Kidney glomerular epithelial cell (primary cell): ENCODE data around the gene GALC.
"Not testable (repeated sequence)": the region's sequence is repeated elsewhere in the genome, so short reads cannot be mapped to it uniquely, and the experiment has no call there.

Experiments
- DNase-seq: peaks from one replicate; lab custom pipeline; 2025; lab: John Stamatoyannopoulos, UW

The GALC gene

DNA sequence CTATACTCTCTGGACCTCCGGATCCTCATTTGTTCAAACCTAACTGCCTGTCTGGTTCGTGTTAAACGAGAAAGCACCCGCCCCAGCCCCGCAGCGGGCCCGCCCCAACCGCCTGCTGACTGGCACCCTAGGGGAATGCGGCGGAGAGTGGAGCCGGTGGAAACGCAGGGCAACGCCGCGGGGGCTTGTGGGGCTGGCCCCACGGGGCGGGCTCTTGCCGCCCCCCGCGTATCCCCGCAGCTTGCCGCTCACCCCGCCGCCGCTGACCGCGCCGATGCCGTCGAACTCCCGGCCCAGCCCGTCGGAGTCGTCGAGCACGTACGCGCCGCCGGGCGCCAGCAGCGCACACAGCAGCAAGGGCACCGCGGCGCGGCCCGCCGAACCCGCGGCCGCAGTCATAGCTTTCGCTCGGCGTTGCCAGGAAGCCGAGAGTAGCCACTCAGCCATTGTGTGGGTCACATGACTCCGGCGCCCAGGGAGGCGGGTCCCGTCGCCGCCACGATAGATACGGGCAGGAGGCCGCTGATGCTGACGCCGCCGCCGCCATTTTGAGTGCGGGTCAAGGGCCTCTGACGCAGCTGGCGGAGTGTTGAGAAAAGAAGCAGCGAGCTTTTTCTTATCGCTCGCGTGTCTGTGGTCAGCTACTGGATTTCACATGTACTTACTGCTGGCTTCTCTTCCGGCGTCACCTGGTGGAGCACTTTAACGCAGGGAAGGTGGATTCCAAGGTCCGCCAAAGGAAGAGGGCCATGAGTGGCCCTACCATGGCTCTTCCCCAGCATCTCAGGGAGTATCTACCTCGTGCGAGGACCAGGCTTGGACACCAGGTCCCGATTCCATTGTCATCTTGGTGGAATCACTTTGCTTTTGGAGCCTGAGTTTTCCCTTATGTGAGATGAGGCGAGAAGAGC lies at the start of gene GALC:
Gene GALC (minus strand): TSS at position 465 of the 911 bp plus-strand sequence. CDS start 18 bp downstream, at position 447.
- peak; percentile 67 for DNase-seq

DNA sequence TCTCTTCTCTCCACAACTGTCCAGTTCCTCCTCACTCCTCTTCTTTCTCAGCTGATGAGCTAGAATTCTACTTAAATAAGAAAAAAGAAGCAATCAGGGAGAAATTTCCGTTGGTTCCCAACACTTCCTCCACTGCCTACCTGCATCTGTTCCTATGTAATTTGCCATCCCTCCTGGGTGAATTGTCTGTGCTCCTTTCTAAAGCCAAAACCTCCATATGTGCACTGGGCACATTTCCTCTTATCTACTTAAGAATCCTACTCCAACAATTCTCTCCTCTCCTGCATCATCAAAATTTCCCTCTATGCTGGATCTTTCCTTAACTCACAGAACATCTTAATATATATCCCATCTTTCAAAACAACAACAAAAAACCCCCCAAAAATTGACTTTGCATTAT lies 47.2 kb upstream of the GALC start:
- DNase-seq = no peak

DNA sequence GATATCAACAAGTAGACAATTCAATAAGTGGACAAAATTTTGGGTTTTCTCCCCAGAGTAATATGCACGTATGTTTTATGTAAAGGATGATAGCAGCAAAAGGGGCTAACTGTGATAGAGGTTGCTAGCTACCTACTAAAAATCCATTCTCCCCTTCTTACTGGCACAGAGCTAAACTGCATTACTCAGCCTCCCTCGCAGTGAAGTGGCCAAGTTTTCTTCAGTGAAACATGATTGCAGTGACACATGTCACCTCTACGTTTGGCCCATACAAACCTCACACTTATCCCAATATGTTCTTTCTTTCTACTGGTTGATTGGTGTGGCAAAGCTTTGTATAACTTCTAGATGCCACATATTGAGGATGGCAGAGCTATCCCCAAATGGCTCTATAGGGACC lies 46.2 kb upstream of the GALC start:
- no peak for DNase-seq

DNA sequence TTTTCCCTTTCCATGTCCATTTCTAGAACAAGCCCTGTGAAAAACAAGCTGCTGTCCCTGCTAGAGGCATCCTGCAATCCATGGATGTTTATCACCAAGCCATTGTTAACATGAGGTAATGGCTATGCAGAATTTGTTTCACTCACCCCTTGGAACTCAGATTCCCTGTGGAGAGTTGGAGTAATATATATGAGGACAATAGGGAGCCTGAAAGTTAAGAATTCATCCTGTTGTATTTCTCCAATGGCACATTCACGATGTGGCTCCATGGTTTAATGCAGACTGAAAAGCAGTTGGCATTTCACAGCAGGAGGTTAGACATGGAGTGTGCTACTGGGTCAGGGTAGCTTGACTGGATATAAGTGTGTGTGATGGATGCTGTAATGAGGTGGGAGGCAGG lies 44.3 kb upstream of the GALC start:
- DNase-seq = no peak

DNA sequence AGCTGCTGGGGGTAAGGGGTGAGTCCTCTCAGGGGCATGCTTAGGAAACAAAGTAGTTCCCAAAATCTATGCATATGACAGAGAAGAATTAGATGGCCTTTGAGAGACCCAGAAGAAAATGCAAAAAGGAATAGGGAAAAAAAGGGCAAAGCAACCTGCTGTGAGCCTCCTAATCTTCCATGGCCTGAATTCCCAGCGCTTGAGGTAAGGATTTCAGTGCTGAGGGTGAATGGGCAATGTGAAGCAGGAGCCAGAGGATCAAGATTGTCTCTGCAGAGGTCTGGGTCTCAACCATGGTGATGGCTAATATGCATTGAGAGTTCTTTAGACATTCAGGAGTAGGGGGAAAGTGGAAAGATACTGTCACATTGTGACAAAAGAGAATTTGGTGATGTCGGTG lies 43.4 kb upstream of the GALC start:
- no peak for DNase-seq

DNA sequence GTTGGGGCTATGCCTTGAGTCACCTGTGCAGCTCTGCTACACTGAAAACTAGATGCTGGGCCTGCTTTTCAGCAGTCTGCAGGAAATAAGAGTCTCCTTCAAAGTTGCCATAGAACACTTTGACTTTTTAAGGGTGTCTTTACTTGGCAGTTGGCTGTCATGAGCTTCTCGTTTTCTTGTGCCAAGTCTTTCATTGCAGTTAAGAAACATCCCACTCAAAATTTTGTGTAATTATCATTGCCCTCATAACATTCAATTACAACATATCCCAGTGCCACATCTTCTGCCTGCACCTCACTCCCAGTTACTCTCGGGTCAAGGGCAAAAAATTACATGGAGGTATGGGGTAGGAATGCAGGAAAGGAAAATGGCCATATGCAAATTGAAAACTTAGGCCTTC lies 41.1 kb upstream of the GALC start:
- no peak for DNase-seq

DNA sequence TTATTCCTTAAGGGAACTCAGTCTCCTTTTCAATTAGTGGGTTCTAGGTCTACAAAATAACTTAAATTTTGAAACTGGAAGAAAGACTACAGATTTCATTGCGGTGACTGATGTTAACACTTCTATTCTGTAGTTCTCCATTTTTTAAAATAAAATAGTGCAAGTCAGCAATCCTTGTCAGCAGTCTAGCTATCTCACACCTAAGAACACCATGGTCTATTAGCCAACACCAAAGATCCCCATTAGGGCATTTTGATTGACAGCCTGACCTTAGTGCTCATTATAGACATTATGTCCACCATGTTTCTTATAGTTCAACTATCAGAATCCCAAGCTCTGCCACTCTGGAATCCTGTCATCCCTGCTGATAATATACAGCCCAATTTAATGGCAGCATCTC lies 39.4 kb upstream of the GALC start:
- DNase-seq = no peak

DNA sequence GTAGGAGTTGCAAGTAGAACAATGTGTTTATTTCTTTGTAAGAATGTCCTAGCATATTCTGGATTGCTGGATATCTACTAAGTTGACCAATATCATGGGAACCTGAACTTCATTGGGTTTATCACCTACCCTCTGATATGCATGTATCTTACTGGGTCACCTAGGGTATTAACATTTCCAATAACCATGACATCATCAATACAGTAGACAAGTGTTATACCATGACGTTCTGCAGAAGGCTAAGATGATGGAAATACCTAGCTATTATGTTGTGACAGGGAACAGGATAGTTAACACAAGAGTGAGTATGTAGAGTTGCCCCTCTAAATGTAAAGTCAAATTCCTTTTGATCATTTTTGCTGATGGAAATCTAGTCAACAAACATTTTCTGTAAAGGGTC lies 37.9 kb upstream of the GALC start:
- no peak for DNase-seq

DNA sequence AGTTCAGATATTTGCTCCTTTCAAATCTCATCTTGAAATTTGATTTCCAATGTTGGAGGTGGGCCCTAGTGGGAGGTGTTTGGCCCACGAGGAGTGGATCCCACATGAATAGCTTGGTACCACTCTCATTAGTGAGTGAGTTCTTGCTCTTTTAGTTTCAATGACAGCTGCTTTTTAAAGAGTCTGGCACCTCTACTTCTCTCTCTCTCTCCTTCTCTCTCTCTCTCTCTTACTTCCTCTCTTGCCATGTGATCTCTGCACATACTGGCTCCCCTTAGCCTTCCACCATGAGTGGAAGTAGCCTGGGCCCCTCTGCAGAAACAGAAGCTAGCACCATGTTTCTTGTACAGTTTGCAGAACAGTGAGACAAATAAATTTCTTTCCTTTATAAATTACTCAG lies 37.1 kb upstream of the GALC start:
- DNase-seq = no peak

DNA sequence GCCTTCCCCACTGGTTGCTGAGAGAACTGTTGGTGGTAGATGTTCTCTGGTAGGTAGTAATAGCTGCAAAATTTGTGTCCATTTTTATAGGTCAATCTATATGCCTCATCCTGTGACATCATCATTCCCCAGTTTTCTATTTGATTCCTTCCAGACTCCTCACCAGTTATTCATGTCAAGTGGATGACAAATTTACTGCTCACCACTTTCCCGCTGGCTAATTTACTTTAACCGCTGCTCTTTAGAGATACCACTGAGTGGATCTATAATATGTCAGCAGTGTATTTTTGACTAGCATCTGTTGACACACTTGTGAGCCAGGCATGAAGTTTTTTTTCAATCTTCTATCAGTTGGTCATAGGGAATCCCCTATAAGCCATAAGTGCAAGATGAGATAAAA lies 36.5 kb upstream of the GALC start:
- no peak for DNase-seq

DNA sequence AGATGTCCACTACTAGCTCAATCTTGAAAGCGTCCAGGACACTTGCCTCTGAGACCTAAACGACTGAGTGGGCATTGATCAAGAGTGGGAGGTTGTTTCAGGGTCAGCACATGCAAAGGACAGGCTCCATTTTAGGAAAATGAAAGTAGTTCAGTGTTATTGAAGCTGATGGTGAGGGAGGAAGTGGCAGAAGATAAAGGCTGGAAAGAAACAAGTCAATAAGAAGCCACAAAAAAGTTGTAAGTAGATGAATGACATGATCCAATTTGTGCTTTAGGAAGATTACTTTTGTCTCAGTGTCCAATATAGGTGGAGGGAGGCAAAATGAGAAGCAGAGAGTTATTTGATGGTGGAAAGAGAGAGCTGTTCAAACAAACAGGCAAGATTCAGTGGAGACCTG lies 33.9 kb upstream of the GALC start:
- DNase-seq = no peak

DNA sequence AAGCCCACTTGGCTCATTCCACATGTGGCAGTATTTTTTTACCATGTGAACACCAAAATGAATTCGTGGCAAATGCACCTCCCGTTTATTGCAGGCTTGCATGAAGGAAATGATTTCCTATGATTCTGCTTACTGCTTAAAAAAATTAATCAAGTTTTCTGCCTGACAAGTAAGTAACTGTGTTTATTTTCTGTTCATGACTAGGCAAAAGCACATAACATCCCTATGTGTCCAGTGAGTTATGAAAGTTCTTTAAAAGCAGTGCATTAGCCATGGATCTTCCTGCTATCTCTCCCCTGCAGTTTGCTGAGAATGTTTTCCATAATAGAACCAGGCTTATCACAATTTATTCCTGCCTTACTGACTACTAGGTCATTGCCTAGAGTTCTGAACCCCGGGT lies 32.3 kb upstream of the GALC start:
- DNase-seq = no peak

DNA sequence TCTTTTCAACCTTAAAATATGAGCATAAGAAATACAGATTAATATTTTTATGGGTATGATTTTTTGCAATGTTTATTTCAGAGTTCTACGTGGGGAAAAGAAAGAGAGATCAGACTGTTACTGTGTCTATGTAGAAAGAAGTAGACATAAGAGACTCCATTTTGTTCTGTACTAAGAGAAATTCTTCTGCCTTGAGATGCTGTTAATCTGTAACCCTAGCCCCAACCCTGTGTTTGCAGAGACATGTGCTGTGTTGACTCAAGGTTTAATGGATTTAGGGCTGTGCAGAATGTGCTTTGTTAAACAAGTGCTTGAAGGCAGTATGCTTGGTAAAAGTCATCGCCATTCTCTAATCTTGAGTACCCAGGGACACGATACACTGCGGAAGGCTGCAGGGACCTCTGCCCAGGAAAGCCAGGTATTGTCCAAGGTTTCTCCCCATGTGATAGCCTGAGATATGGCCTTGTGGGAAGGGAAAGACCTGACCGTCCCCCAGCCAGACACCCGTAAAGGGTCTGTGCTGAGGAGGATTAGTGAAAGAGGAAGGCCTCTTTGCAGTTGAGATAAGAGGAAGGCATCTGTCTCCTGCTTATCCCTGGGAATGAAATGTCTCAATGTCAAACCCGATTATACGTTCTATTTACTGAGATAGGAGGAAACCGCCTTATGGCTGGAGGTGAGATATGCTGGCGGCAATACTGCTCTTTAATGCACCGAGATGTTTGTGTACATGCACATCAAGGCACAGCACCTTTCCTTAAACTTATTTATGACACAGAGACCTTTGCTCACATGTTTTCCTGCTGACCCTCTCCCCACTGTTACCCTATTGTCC lies 31.5 kb upstream of the GALC start:
- not testable (repeated sequence) for DNase-seq

DNA sequence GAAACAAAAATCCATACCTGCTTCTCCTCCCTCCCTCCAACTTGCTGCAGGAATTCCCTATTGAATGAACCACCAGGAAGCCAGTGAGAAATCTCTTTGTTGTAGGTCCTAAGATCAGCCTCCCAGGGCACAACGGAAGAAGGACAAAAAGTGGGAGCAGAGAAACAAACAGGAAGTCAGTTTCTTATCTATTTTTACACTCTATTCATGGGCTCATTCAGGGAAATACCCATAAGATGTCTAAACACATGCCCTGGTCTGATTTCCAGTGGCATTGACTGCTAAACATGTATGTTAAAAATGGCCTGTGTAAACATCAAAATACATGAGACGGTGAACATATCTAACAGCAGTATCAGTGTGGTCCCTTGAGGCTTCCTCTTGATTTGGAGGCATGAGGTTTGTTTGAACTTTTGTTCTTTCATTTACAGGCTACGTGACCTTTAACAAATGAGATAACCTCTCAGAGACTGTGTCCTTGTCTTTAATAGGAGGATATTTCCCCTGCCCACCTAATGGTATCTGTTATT lies 30.7 kb upstream of the GALC start:
- no peak for DNase-seq

DNA sequence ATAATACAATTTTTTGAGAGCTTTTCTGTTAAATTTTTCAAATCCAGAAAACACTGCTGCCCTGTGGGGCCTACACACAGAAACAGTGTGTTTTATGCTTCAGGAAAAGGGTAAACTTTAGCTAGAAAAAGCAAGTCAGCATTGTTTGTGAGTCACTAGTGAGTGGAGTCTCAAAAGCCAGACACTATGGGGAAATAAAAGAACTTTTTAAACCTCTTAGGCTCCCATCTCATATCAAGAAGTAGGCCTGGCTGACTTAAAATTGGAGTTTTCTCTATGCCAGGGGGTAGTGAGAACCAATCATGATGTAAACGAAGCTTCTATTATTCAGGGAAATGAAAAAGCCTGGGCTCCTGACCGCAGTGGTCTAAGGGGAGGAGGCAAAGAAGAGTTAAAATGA lies 24.6 kb upstream of the GALC start:
- no peak for DNase-seq

DNA sequence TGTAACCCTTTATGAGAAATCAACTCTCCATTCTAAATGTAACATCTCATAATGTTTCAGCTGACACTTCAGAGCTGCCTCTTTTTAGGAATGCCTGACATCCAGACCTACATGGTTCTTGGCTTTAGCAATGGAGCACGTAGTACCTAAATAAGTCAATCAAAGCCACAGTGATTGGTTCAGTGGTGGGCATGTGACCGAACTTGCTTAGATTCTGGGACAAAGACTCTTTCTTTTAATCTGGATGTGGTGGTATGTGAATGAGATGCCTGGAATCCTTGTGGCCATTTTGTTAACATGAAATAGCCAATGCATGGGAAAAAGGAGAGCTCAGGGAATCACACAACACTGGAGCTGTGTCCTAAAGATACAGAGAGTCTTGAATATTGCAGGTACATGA lies 23.8 kb upstream of the GALC start:
- no peak for DNase-seq

DNA sequence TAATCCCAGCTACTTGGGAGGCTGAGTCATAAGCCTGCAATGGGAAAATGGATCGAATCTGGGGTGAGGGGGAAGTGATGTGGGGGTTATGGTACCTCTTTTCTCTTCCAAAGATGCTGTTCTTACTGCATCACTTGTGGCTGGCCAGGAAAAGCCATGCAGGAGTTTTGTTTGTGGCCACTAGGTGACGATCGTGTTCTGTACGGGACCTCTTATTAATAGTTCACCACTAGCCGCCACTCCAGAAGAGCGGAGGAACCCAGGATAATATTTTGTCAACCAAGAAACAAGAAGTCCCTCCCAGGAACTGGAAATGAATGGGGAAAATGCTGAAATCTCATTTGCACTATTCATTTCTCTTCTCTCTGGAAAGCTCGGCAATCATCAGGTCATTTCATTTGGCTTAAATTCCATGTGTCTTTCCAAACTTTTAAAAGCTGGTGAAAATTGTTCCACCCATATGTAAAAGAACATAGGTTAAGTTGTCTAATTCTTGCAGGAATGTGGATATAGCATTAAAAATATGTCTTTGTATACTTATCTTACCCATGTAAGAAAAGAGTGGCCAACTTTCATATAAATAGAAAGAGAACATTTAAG lies 20.9 kb upstream of the GALC start:
- DNase-seq = peak; percentile 73

DNA sequence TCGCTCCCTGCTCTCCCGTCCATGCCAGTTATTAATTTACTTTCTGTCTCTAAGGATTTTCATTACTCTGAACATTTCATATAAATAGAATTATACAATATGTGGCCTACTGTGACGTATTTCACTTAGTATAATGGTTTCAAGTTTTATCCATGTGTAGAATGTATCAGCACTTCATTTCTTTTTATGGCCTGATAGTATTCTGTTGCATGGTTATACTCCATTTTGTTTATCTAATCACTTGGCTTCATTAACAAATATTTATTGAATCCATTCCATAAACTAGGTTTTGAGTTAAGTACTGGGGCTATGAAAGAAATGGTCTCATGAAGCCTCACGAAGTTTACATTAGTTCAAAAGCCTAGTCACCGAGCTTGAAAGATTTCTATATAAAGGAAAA lies 19.5 kb upstream of the GALC start:
- DNase-seq = no peak

DNA sequence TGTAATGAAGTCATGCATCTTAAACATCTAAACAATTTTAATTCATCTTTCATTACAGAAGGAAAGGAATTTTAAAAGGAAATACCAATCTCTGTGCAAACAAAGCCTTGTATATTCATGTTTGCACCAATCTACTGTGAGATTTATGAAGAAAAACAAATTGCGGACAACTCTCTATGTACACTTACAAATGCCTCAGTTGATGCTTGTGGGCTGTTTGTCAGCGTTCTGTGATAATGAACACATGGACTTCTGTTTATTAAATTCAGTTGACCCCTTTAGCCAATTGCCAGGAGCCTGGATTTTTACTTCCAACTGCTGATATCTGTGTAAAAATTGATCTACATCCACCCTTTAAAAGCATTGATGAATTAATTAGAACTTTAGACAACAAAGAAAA lies 17.3 kb upstream of the GALC start:
- no peak for DNase-seq

DNA sequence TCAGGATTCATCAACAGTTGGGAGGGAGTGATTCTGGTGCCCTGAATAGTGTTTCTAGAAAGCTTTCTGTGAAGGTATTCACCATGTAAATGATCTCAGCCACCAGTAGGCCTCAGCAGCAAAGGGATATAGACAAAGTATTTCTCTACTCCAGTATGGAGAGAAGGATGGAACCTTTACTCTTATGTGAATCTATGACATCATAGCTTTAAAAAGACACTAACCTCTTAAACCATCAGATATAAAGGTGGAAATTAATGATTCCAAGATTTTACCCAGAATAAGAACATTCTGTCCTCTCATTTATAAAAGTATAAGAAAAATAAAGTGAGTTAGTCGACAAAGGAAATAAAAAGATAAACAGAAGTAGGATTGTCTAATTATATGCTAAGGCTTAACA lies 16.5 kb upstream of the GALC start:
- DNase-seq = no peak

DNA sequence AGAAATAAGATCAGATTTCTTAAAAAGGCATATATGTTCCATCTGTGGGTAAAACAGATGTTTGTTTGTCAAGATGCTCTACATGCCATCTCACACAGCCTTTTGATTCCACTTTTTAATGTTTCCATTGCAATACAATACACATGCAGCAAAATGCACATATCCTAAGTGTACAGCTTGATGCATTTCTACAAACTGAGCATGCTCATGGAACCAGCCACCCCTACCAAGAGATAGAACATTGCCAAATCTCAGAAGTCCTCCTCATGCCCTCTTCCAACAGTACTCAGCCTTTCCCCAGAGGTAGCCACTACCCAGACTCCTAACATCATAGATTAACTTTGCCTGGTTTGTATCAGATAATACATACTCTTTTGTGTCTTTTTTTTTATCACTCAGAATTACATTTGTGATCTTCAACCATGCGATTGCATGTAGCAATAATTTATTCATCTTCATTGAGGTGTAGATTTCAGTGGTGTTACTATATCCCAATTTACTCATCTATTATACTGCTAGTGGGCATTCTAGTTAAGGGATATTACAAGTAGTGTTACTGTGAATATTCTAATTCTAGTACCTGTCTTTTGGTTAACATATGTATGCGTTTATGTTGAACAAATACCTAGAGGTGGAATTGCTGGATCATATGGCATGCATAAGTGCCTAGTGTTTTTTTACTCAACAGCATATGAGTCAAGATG lies 15.2 kb upstream of the GALC start:
- no peak for DNase-seq

DNA sequence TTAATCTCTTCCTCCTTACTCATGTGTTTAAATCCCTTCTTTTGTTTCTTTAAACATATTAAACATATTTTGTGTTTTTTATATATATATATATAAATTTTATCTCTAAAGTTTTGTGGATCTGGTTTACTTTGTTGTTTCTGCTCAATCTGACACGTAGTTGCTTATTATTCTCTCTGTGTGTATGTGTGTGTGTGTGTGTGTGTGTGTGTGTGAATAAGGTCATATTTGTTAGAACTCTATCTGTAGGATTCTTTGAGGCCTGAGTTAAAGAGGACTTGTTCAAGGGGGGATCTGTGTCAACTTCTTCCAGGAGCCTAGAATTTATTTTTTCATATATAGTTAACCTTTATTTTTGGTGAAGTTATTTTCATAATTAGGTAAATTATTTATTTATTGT lies 14.6 kb upstream of the GALC start:
- DNase-seq = no peak
